ENCODE measurements around the gene ROR2.

GRCh38 chr9:91994422-91994821 lies 44.4 kb upstream of the ROR2 start:
- TF ChIP-seq CTCF (IDR thresholded peaks at IDR 0.05; ENCODE audit: borderline replicate concordance, extremely low read depth, low read length, poor library complexity, severe bottlenecking), result no peak
- no peak for TF ChIP-seq EZH2 (IDR thresholded peaks at IDR 0.05; ENCODE audit: borderline replicate concordance, low read depth, low read length, severe bottlenecking)
